NCI-H345 treated with DMSO at 0.1 percent for 48 hours (cell line): ENCODE results near the gene TBC1D20.

Source experiments
- DNase-seq: peaks from one replicate; lab custom pipeline; 2025; ENCODE audit not compliant: unreplicated experiment; lab: John Stamatoyannopoulos, UW

Gene TBC1D20

GRCh38 chr20:420721-421574, 41.4 kb downstream of the TBC1D20 start:
- no peak for DNase-seq

- DNase-seq = no peak
Measured at GRCh38 chr20:420166-420620, 42.1 kb downstream of the TBC1D20 start.

- DNase-seq = no peak
Measured at GRCh38 chr20:419556-420165, 42.7 kb downstream of the TBC1D20 start.

- DNase-seq = no peak
Measured at GRCh38 chr20:418858-419365, 43.4 kb downstream of the TBC1D20 start.

GRCh38 chr20:417801-418342, 44.5 kb downstream of the TBC1D20 start:
- DNase-seq = no peak

GRCh38 chr20:416950-417800, 45.2 kb downstream of the TBC1D20 start:
- no peak for DNase-seq

- no peak for DNase-seq
Measured at GRCh38 chr20:415820-416322, 46.5 kb downstream of the TBC1D20 start.

GRCh38 chr20:414161-414560, 48.2 kb downstream of the TBC1D20 start:
- no peak for DNase-seq

GRCh38 chr20:412081-412480, 50.3 kb downstream of the TBC1D20 start:
- no peak for DNase-seq

- no peak for DNase-seq
Measured at GRCh38 chr20:409697-410559, 52.4 kb downstream of the TBC1D20 start.

- DNase-seq = no peak
Measured at GRCh38 chr20:408843-409696, 53.3 kb downstream of the TBC1D20 start.

- DNase-seq = peak; percentile 78
Measured at GRCh38 chr20:407953-408842, 54.1 kb downstream of the TBC1D20 start, which contains the start of gene RBCK1. Gene RBCK1 (plus strand): TSS chr20:408299. CDS start chr20:408758, 459 bp downstream.

- DNase-seq = peak; percentile 41
Measured at GRCh38 chr20:407133-407952, 55.0 kb downstream of the TBC1D20 start.

- no peak for DNase-seq
Measured at GRCh38 chr20:406200-407132, 55.9 kb downstream of the TBC1D20 start.

- DNase-seq = no peak
Measured at GRCh38 chr20:404088-404487, 58.2 kb downstream of the TBC1D20 start.

- no peak for DNase-seq
Measured at GRCh38 chr20:403582-403957, 58.8 kb downstream of the TBC1D20 start.
